HepG2 (cell line): Measurements from ENCODE around the gene ZBTB7B. TPM values are rescaled to one million over a fixed set of nuclear protein-coding genes. Genes with fewer than 3 reads are reported as not detected.

Experiments
- CREBL2 ChIP-seq: sonication (generic); formaldehyde crosslinking; IDR thresholded peaks from 2 replicates; pipeline ENCODE4 v1.8.1; 2023; ENCODE audit warnings: missing genetic modification reagents, mild to moderate bottlenecking, borderline replicate concordance
- FOXK1 ChIP-seq: sonication (generic); formaldehyde crosslinking; IDR thresholded peaks from 2 replicates; pipeline ENCODE4 v1.4.0; 2020; ENCODE audit warnings: low read depth, missing genetic modification reagents, borderline replicate concordance
- GMEB2 ChIP-seq: IDR thresholded peaks from 2 replicates; pipeline ENCODE4 v1.6.1; 2016; ENCODE audit warnings: missing biosample characterization, missing genetic modification reagents, low read depth
- KLF15 ChIP-seq: sonication (generic); formaldehyde crosslinking; IDR thresholded peaks from 2 replicates; pipeline ENCODE4 v1.8.1; 2023; ENCODE audit warnings: borderline replicate concordance, mild to moderate bottlenecking, inconsistent platforms, missing genetic modification reagents, mixed read lengths
- NCOR1 ChIP-seq: fragments of 200-600 bp; sonication (generic); IDR thresholded peaks from 2 replicates; pipeline ENCODE4 v1.7.0; 2017; ENCODE audit warnings: antibody characterized with exemption, low read length, borderline replicate concordance
- PAX8 ChIP-seq: sonication (generic); formaldehyde crosslinking; IDR thresholded peaks from 2 replicates; pipeline ENCODE4 v1.8.0; 2022; ENCODE audit warnings: mild to moderate bottlenecking, missing genetic modification reagents, borderline replicate concordance
- RFXAP ChIP-seq: sonication (generic); formaldehyde crosslinking; IDR thresholded peaks from 2 replicates; pipeline ENCODE4 v1.4.0; 2020; ENCODE audit warnings: missing genetic modification reagents, borderline replicate concordance
- SP1 ChIP-seq, 2 experiments: fragments of 450-650 bp in 1 of 2; sonication (generic) in 1 of 2; formaldehyde crosslinking in 1 of 2; IDR thresholded peaks; 2 replicates each; pipeline versions ENCODE4 v1.4.0 to v1.6.1; 2016 to 2020; ENCODE audit warnings: missing genetic modification reagents in 1 of 2
- TARDBP ChIP-seq: sonication (generic); formaldehyde crosslinking; IDR thresholded peaks from 2 replicates; pipeline ENCODE4 v1.8.0; 2022; ENCODE audit warnings: mild to moderate bottlenecking, missing genetic modification reagents
- ZNF224 ChIP-seq: sonication (generic); formaldehyde crosslinking; IDR thresholded peaks from 2 replicates; pipeline ENCODE4 v1.5.0; 2020; ENCODE audit warnings: mild to moderate bottlenecking, missing genetic modification reagents
- ZNF563 ChIP-seq: sonication (generic); formaldehyde crosslinking; IDR thresholded peaks from 2 replicates; pipeline ENCODE4 v1.8.0; 2022; ENCODE audit warnings: mild to moderate bottlenecking, moderate library complexity, missing genetic modification reagents
- polyA plus RNA-seq, 8 experiments: library from polyadenylated mRNA; depleted of rRNA in 3 of 8; stranded (reverse) in 7 of 8; unstranded in 1 of 8; fragments of >200 nt; fragmentation: Illumina TruSeq in 4 of 8; extraction: Trizol in 4 of 8; gene quantifications; 2 replicates each; pipeline versions ENCODE4 v1.2.1 to v1.2.3, GENCODE V29; 2011 to 2016; ENCODE audit warnings: low read depth in 4 of 8, missing spikeins in 1 of 8, mixed read lengths in 1 of 8; ENCODE audit not compliant: insufficient read depth in 1 of 8
- total RNA-seq, 5 experiments: library from RNA; depleted of rRNA; stranded (reverse); fragments of >200 nt; fragmentation: Illumina TruSeq; extraction: Trizol; gene quantifications; 2 replicates each; pipeline ENCODE4 v1.2.3, GENCODE V29; 2016; ENCODE audit warnings: low read depth in 1 of 5
- TF ChIP-seq, protein P1 (sequence below), 2 experiments: sonication (generic) in 1 of 2; formaldehyde crosslinking in 1 of 2; IDR thresholded peaks; 2 replicates each; pipeline versions ENCODE4 v1.6.1 to v1.9.0; 2014 to 2022; ENCODE audit warnings: antibody characterized with exemption in 1 of 2, borderline replicate concordance in 1 of 2, inconsistent platforms in 1 of 2, low read depth in 1 of 2, missing genetic modification reagents in 1 of 2
- TF ChIP-seq, protein P2 (sequence below): sonication (generic); formaldehyde crosslinking; IDR thresholded peaks from 2 replicates; pipeline ENCODE4 v1.4.0; 2020; ENCODE audit warnings: missing genetic modification reagents

The ZBTB7B gene
- total and polyA plus RNA-seq, 2 of the 13 experiments (the other 11 are each of a cell fraction or from before 2014, with no cell fraction given), result 15.5 to 17.5 TPM

DNA sequence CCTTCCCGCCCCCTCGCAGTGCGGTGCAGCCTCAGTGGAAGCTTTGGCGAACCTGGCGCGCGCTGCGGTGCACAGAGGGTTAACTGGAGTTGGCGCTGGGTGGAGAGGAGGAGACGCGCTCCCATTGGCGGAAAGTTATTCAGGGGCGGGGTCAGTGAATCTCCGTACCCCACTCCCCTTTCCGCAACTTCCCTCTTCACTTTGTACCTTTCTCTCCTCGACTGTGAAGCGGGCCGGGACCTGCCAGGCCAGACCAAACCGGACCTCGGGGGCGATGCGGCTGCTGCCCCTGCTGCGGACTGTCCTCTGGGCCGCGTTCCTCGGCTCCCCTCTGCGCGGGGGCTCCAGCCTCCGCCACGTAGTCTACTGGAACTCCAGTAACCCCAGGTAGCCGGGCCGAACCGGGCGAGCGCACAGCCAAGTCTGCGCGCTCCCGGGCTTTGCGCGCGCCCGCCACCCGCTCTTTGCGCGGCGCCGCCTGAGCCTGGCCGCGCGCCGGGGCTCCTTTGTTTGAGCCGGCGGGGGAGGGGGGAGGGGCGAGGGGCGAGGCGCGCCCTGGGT, 61.0 kb downstream of the ZBTB7B start, which contains the start of gene EFNA4 (continued):
- TF ChIP-seq, protein P1, sequence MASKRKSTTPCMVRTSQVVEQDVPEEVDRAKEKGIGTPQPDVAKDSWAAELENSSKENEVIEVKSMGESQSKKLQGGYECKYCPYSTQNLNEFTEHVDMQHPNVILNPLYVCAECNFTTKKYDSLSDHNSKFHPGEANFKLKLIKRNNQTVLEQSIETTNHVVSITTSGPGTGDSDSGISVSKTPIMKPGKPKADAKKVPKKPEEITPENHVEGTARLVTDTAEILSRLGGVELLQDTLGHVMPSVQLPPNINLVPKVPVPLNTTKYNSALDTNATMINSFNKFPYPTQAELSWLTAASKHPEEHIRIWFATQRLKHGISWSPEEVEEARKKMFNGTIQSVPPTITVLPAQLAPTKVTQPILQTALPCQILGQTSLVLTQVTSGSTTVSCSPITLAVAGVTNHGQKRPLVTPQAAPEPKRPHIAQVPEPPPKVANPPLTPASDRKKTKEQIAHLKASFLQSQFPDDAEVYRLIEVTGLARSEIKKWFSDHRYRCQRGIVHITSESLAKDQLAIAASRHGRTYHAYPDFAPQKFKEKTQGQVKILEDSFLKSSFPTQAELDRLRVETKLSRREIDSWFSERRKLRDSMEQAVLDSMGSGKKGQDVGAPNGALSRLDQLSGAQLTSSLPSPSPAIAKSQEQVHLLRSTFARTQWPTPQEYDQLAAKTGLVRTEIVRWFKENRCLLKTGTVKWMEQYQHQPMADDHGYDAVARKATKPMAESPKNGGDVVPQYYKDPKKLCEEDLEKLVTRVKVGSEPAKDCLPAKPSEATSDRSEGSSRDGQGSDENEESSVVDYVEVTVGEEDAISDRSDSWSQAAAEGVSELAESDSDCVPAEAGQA (IDR thresholded peaks at IDR 0.05; ENCODE audit: low read depth), result 0 out of 2 replicates have a peak, but pooled peaks have one; percentile 44
- TF ChIP-seq, protein P1 (CRISPR knock-in tag; IDR thresholded peaks at IDR 0.05; ENCODE audit: borderline replicate concordance), result no peak
- TF ChIP-seq, protein P2, sequence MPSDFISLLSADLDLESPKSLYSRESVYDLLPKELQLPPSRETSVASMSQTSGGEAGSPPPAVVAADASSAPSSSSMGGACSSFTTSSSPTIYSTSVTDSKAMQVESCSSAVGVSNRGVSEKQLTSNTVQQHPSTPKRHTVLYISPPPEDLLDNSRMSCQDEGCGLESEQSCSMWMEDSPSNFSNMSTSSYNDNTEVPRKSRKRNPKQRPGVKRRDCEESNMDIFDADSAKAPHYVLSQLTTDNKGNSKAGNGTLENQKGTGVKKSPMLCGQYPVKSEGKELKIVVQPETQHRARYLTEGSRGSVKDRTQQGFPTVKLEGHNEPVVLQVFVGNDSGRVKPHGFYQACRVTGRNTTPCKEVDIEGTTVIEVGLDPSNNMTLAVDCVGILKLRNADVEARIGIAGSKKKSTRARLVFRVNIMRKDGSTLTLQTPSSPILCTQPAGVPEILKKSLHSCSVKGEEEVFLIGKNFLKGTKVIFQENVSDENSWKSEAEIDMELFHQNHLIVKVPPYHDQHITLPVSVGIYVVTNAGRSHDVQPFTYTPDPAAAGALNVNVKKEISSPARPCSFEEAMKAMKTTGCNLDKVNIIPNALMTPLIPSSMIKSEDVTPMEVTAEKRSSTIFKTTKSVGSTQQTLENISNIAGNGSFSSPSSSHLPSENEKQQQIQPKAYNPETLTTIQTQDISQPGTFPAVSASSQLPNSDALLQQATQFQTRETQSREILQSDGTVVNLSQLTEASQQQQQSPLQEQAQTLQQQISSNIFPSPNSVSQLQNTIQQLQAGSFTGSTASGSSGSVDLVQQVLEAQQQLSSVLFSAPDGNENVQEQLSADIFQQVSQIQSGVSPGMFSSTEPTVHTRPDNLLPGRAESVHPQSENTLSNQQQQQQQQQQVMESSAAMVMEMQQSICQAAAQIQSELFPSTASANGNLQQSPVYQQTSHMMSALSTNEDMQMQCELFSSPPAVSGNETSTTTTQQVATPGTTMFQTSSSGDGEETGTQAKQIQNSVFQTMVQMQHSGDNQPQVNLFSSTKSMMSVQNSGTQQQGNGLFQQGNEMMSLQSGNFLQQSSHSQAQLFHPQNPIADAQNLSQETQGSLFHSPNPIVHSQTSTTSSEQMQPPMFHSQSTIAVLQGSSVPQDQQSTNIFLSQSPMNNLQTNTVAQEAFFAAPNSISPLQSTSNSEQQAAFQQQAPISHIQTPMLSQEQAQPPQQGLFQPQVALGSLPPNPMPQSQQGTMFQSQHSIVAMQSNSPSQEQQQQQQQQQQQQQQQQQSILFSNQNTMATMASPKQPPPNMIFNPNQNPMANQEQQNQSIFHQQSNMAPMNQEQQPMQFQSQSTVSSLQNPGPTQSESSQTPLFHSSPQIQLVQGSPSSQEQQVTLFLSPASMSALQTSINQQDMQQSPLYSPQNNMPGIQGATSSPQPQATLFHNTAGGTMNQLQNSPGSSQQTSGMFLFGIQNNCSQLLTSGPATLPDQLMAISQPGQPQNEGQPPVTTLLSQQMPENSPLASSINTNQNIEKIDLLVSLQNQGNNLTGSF, result no peak
- TF ChIP-seq TARDBP (CRISPR knock-in tag) (peak; percentile 33; the same call in 1 of the 2 replicates), KLF15 (CRISPR knock-in tag) (peak; percentile 70; the same call in 1 of the 2 replicates), GMEB2 (no peak), ZNF224 (CRISPR knock-in tag) (peak; percentile 56; the same call in 1 of the 2 replicates), RFXAP (CRISPR knock-in tag) (no peak), NCOR1 (0 out of 2 replicates have a peak, but pooled peaks have one; percentile 30), FOXK1 (CRISPR knock-in tag) (no peak; the same call in 1 of the 2 replicates), CREBL2 (CRISPR knock-in tag) (no peak), ZNF563 (CRISPR knock-in tag) (no peak), SP1 (IDR thresholded peaks at IDR 0.05) (no peak), SP1 (CRISPR knock-in tag; IDR thresholded peaks at IDR 0.05) (peak; percentile 33; the same call in 1 of the 2 replicates), PAX8 (CRISPR knock-in tag) (no peak)
